ENCODE measurements around the gene SLC16A3.

GRCh38 chr17:82223517-82223916 is 5.3 kb upstream of the SLC16A3 start:
- no peak for TF ChIP-seq NCOA6 (IDR thresholded peaks at IDR 0.05)
- no peak for TF ChIP-seq EZH2 (IDR thresholded peaks at IDR 0.05; ENCODE audit: borderline replicate concordance, low read depth, low read length)
- no peak for TF ChIP-seq EP300 (IDR thresholded peaks at IDR 0.05; ENCODE audit: low read length)
- no peak for TF ChIP-seq HDAC6 (IDR thresholded peaks at IDR 0.05; ENCODE audit: low read depth, low read length)
- no peak for TF ChIP-seq TCF7 (IDR thresholded peaks at IDR 0.05; ENCODE audit: borderline replicate concordance)
- TF ChIP-seq ARID4B (CRISPR knock-in tag; IDR thresholded peaks at IDR 0.05): no peak
- TF ChIP-seq CTCF (IDR thresholded peaks at IDR 0.05 in 2 of 3, conservative IDR thresholded peaks at IDR 0.05 in 1 of 3; ENCODE audit: insufficient read depth in 2 of 3, low read depth in 1 of 3, low read length in 3 of 3): no peak
- TF ChIP-seq SPI1 (IDR thresholded peaks at IDR 0.05; ENCODE audit: borderline replicate concordance, low read depth, low read length): no peak
